Stimulated activated naive CD8-positive, alpha-beta T cell treated with anti-CD3 and anti-CD28 coated beads, Interleukin-15, amount 100 ng/mL, for 72 hours (primary cell): ENCODE data around the gene NFKB2.

Experiments used
- ATAC-seq: fragments of 150-1000 bp; cut with Tn5 transposase; 2 replicates; pipeline ENCODE4 v1.10.0; 2021; ENCODE audit warnings: mild to moderate bottlenecking, moderate library complexity
- DNase-seq, 2 donors: peaks; one replicate each; pipeline ENCODE4 v3.0.0; 2021 to 2022
- H3K27ac Mint-ChIP-seq, 2 donors: one replicate each; pipeline ENCODE4 v1.8.0; 2022; ENCODE audit warnings: mild to moderate bottlenecking in 2 of 2, mixed read lengths in 2 of 2, moderate library complexity in 2 of 2
- H3K27me3 Mint-ChIP-seq: one replicate; pipeline ENCODE4 v1.8.0; 2022; ENCODE audit warnings: mixed read lengths
- H3K4me1 Mint-ChIP-seq: one replicate; pipeline ENCODE4 v1.8.0; 2022; ENCODE audit warnings: mild to moderate bottlenecking, mixed read lengths
- H3K4me3 Mint-ChIP-seq, 2 donors: one replicate each; pipeline ENCODE4 v1.8.0; 2022; ENCODE audit warnings: mild to moderate bottlenecking in 2 of 2, mixed read lengths in 2 of 2, moderate library complexity in 1 of 2
- H3K9me3 Mint-ChIP-seq, 2 donors: one replicate each; pipeline ENCODE4 v1.8.0; 2022; ENCODE audit warnings: mixed read lengths in 2 of 2

The NFKB2 gene

GRCh38 chr10:102400598-102401341 lies 5.3 kb downstream of the NFKB2 start:
- Mint-ChIP-seq H3K27me3 (no peaks in the 10 kb centered on the region), H3K9me3 (no peaks in the 10 kb centered on the region), H3K27ac (peak overlapping the region in 1 of 2 donors; percentile 80), H3K4me1 (peaks cover 86% of the 10 kb centered on the region), H3K4me3 (peak overlapping the region; percentile 39 to 82)
- DNase-seq (no peak), ATAC-seq (no peak)

DNA sequence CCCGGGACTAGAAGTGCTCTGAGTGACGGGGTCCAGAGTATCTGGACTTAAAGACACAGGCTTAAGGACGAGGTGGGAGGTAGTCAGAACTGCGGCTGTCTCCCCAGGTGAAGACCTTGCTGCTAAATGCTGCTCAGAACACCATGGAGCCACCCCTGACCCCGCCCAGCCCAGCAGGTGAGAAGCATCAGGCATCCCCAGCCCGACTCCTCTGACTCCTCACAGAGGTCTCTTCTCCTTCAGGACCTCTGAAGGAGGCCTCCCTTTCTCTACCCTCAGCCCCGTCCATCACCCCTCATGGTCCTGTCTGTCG lies 5.8 kb downstream of the NFKB2 start:
- no peaks in the 10 kb centered on the region for H3K9me3 Mint-ChIP-seq
- H3K4me1 Mint-ChIP-seq: peaks cover 88% of the 10 kb centered on the region
- H3K4me3 Mint-ChIP-seq: peak overlapping the region; percentile 3 to 39
- no peak overlapping the region for H3K27ac Mint-ChIP-seq
- H3K27me3 Mint-ChIP-seq: no peaks in the 10 kb centered on the region
- no peak for DNase-seq
- ATAC-seq: no peak

DNA sequence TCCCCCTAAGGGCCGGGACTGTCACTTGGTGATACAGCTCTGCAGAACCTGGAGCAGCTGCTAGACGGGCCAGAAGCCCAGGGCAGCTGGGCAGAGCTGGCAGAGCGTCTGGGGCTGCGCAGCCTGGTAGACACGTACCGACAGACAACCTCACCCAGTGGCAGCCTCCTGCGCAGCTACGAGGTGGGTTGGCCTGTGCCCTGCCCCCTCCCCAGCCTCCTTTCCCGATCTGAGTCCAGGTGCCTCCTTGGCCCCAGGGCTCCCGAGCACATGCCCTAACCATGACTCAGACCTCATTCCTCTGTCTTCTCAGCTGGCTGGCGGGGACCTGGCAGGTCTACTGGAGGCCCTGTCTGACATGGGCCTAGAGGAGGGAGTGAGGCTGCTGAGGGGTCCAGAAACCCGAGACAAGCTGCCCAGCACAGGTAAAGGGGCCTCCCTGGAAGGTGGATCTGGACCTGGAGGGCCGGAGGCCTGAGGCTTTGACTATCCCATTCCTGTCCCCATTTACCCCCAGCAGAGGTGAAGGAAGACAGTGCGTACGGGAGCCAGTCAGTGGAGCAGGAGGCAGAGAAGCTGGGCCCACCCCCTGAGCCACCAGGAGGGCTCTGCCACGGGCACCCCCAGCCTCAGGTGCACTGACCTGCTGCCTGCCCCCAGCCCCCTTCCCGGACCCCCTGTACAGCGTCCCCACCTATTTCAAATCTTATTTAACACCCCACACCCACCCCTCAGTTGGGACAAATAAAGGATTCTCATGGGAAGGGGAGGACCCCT lies 6.4 kb downstream of the NFKB2 start:
- H3K27me3 Mint-ChIP-seq: no peaks in the 10 kb centered on the region
- no peak for ATAC-seq
- no peak overlapping the region for H3K27ac Mint-ChIP-seq
- H3K4me3 Mint-ChIP-seq: peak overlapping the region; percentile 10 to 59
- no peaks in the 10 kb centered on the region for H3K9me3 Mint-ChIP-seq
- H3K4me1 Mint-ChIP-seq: peaks cover 87% of the 10 kb centered on the region
- no peak for DNase-seq

DNA sequence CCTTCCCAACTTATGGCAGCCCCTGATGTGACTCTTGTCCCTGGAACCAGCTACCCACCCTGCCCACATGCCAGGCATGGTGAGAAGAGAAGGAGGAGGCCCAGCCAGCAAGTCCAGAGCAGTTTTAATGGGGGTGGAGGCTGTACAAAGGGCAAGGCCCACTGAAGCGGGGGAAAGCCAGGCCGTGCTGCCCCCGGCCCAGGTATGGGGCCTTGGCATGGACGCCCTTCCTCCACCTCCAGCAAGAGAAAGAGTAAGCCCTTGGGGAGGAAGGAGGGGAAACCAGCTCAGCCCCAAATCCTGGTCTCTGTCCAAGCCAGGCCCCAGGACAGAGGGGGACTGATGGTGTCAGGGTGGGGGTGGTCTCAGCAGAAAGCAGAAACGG lies 7.0 kb downstream of the NFKB2 start:
- peak overlapping the region in 1 of 2 donors; percentile 14 for H3K4me3 Mint-ChIP-seq
- ATAC-seq: no peak
- peak overlapping the region in 1 of 2 donors; percentile 65 for H3K27ac Mint-ChIP-seq
- no peaks in the 10 kb centered on the region for H3K9me3 Mint-ChIP-seq
- H3K4me1 Mint-ChIP-seq: peaks cover 87% of the 10 kb centered on the region
- H3K27me3 Mint-ChIP-seq: no peaks in the 10 kb centered on the region
- no peak for DNase-seq

DNA sequence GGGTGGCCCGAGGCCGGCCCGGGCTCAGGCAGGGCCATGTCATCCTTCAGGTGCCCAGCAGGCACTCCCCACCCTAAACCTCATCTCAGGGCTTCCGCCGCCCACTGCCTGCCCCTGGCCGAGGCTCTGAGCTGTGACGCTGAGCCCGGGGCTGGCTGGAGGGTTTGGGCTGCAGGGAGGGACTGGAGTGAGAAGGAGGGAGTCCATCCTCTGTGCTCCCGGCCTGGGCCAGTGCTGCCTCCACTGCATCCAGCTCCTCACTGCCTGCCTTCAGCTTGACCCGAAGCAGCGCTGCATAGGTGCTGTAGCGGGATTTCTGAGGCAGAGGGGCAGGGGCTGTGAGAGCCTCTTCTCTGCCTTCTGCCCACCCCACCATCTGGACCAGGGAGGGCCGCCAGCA lies 7.6 kb downstream of the NFKB2 start:
- DNase-seq (no peak), ATAC-seq (no peak)
- peaks cover 87% of the 10 kb centered on the region for H3K4me1 Mint-ChIP-seq
- peak overlapping the region in 1 of 2 donors; percentile 61 for H3K27ac Mint-ChIP-seq
- no peaks in the 10 kb centered on the region for H3K9me3 Mint-ChIP-seq
- H3K27me3 Mint-ChIP-seq: no peaks in the 10 kb centered on the region
- H3K4me3 Mint-ChIP-seq: no peak overlapping the region

DNA sequence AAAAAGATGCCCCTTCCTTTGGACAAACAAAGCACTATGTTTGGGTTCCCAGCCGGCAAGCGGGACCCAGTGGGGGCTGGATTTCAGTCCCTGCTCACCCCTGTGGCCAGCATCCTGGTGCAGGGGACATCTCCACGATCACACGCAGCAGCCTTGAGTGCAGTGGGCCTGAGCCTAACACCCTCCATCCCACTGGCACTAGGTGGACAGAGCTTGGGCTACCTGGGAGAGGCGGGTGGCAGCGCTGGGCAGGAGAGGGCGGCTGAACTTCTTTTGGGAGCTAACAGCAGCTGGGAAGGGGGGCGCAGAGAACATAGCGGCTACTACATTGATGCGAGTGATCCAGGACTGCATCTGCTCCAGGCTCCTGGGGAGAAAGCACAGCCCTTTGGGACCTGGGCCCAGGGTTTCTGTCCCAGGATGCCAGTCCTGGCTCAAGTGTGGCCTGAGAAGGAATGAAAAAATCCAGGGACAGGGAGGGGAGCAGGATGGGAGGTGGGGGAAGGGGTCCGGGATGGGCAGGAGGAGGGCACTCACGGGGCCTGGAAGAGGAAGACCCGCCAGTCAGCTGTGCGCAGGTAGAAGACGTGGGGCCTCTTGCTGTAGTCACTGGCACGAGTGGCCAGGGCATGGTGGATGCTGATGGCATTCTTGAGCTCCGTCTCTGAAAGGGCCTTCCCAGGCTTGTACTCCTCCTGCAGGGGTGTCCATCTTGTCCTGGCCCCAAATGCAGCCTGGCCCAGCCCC lies 9.0 kb downstream of the NFKB2 start:
- DNase-seq: peak in 1 of 2 donors; percentile 34
- H3K27ac Mint-ChIP-seq: peak overlapping the region in 1 of 2 donors; percentile 61
- H3K4me3 Mint-ChIP-seq: peak overlapping the region in 1 of 2 donors; percentile 35
- H3K9me3 Mint-ChIP-seq: no peaks in the 10 kb centered on the region
- H3K4me1 Mint-ChIP-seq: peaks cover 87% of the 10 kb centered on the region
- no peaks in the 10 kb centered on the region for H3K27me3 Mint-ChIP-seq
- ATAC-seq: no peak

- ATAC-seq (no peak), DNase-seq (peak in 1 of 2 donors; percentile 45)
- H3K4me3 Mint-ChIP-seq: peak overlapping the region in 1 of 2 donors; percentile 29
- H3K9me3 Mint-ChIP-seq: no peaks in the 10 kb centered on the region
- no peaks in the 10 kb centered on the region for H3K27me3 Mint-ChIP-seq
- H3K4me1 Mint-ChIP-seq: peaks cover 87% of the 10 kb centered on the region
- H3K27ac Mint-ChIP-seq: peak overlapping the region in 1 of 2 donors; percentile 61
Observed at GRCh38 chr10:102405108-102405571, 9.6 kb downstream of the NFKB2 start.

DNA sequence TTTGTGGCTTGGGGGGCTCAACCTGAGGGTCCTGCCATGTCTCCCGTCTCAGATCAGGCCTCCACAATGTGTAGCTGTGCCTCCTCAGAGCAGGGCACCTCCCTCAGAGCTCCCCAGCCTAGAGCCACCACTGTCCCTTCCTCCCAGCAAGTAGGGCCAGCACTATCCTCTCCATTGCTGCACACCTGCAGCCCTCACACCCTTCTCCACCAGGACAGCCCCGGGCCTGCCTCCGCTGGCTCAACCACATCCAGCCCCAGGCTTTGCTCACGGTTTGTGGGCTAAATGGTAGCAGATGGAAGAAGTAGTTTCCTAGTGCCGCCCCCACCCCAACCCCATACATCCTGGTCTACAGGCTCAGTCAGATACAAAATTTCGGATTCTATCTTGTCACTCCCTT lies 10.1 kb downstream of the NFKB2 start:
- H3K4me3 Mint-ChIP-seq: peak overlapping the region in 1 of 2 donors; percentile 20
- H3K9me3 Mint-ChIP-seq: no peaks in the 10 kb centered on the region
- no peak for DNase-seq
- no peaks in the 10 kb centered on the region for H3K27me3 Mint-ChIP-seq
- peak; percentile 7 for ATAC-seq
- H3K27ac Mint-ChIP-seq: peak overlapping the region in 1 of 2 donors; percentile 61
- H3K4me1 Mint-ChIP-seq: peaks cover 84% of the 10 kb centered on the region

DNA sequence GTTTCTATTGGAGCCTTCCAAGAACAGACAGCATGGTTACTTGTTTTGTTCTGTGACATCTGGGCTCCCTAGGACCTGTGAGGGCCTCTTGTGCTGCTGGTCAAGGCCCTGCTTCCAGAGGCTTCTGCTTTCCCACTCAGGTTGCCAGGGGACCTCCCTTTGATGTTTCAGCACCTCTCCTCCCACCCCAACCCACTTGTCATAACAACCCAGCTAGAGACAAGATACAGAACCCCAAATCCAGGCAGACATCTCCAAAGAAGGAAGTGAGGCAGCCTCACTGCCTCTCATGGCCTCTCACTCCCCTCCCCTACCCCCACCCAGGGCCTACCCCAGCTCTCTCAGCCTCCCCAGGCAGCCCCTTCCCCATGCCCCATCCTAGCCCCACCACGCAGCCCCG lies 11.3 kb downstream of the NFKB2 start:
- ATAC-seq: no peak
- Mint-ChIP-seq H3K4me1 (peaks cover 86% of the 10 kb centered on the region), H3K27ac (peak overlapping the region; percentile 13 to 81), H3K4me3 (peak overlapping the region in 1 of 2 donors; percentile 22), H3K27me3 (peaks cover 11% of the 10 kb centered on the region), H3K9me3 (no peaks in the 10 kb centered on the region)
- peak in 1 of 2 donors; percentile 16 for DNase-seq

DNA sequence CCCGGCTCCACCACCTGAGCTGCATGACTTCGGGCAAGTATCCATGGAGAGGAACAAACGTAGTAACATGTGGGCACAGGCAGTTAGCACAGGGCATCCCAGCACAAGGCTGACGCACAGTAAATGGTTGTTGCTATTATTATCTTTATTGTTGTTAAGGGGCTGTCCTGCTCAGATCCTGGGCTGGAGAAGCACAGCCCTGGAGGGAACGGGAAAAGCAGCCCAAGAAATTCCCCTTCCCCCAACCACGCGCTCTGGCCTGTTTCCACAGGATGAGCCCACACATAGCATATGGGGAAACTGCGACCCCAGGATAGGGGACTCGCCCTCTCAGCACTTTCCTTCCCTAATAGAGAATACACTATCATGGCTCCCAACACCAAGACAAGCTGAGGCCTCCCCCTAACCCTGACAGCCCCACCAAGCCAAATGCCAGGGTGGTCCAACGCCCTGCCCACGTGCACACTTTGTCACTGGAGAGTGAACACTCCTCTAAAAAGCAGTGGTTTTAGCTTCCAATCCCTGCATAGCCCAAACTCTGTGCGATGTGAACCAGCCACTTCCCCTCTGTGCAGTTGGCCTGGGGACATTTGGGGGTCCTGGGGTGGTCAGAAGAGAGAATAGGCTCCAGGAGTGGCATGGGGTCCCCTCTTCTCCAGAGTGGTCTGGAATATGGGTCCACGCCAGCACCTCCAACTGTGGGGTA lies 12.1 kb downstream of the NFKB2 start:
- ATAC-seq: peak; percentile 0

GRCh38 chr10:102408131-102408727 lies 12.7 kb downstream of the NFKB2 start:
- Mint-ChIP-seq H3K27ac (peak overlapping the region in 1 of 2 donors; percentile 54), H3K9me3 (no peaks in the 10 kb centered on the region), H3K4me3 (peak overlapping the region; percentile 74 to 77), H3K4me1 (peaks cover 90% of the 10 kb centered on the region), H3K27me3 (peaks cover 14% of the 10 kb centered on the region)
- DNase-seq (peak; percentile 53 to 56), ATAC-seq (peak; percentile 25)

More for the DNA sequence above, 12.1 kb downstream of the NFKB2 start:
- Mint-ChIP-seq H3K4me1 (peaks cover 86% of the 10 kb centered on the region), H3K27me3 (peaks cover 14% of the 10 kb centered on the region), H3K4me3 (peak overlapping the region; percentile 74 to 77), H3K27ac (peak overlapping the region in 1 of 2 donors; percentile 81), H3K9me3 (no peaks in the 10 kb centered on the region)
- DNase-seq: peak; percentile 25 to 32

GRCh38 chr10:102408728-102409603 lies 13.5 kb downstream of the NFKB2 start:
- Mint-ChIP-seq H3K4me1 (peaks cover 88% of the 10 kb centered on the region), H3K27me3 (peaks cover 14% of the 10 kb centered on the region), H3K27ac (peak overlapping the region; percentile 20 to 68)

DNA sequence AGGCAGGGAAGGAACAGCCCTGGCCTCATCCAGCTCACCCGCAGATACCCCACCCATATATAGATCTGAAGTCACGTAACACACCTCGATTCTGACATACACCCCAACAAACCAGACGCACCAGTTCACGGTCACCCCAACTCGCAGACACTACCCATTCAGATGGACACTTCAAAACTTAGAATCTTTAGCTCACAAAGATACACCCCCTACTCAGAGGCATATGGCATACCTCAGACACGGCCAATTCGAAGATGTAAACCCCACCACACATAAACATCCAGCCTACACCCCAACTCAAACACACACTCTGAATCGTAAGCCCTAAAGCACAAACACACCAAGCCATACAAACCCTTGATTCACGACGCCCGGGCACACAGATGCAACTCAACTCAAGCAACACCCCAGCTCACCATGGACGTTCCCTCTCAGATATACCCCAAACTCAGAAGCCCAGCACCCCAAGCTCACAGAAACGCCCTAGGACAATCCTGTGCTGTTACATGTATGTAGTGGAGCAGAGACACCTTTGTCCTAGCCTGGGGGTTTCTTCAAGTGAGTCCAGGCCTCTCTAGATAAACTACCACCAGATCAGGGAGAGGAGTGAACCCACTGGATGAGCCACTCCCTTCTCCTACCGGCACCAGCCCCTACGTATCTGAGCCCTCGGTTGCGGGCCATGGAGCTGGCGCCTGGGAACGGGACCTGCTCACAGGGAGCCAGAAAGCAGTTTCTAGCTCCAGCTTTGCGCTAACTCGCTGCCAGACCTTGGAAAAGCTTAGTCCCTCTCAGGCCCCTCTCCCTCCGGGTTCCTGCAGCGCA lies 14.3 kb downstream of the NFKB2 start:
- ATAC-seq: no peak
- no peak for DNase-seq
- peaks cover 23% of the 10 kb centered on the region for H3K27me3 Mint-ChIP-seq
- H3K4me3 Mint-ChIP-seq: peak overlapping the region; percentile 78 to 83
- H3K9me3 Mint-ChIP-seq: no peaks in the 10 kb centered on the region
- peak overlapping the region; percentile 63 to 67 for H3K27ac Mint-ChIP-seq
- H3K4me1 Mint-ChIP-seq: peaks cover 89% of the 10 kb centered on the region

More at GRCh38 chr10:102408728-102409603, 13.5 kb downstream of the NFKB2 start:
- peak; percentile 72 for ATAC-seq
- Mint-ChIP-seq H3K4me3 (peak overlapping the region; percentile 78 to 83), H3K9me3 (no peaks in the 10 kb centered on the region)
- DNase-seq: peak; percentile 87 to 88
